Neural cell (in vitro differentiated cells): ENCODE measurements around the gene GFER.

Experiments
- CTCF ChIP-seq: fragments of 450-650 bp; IDR thresholded peaks from 2 replicates; pipeline ENCODE4 v1.5.1; 2014; ENCODE audit warnings: antibody characterized with exemption, mild to moderate bottlenecking, moderate library complexity; ENCODE audit not compliant: poor library complexity, severe bottlenecking
- EP300 ChIP-seq: fragments of 450-650 bp; conservative IDR thresholded peaks from 2 replicates; pipeline ENCODE4 v1.6.1; 2014; ENCODE audit warnings: antibody characterized with exemption, mild to moderate bottlenecking, moderate library complexity; ENCODE audit not compliant: poor library complexity, severe bottlenecking

GRCh38 chr16:1998360-1998835, 14.4 kb downstream of the GFER start:
- TF ChIP-seq CTCF (no peak), EP300 (no peak)
